D341Med (cell line): ENCODE results near the gene NLRP3.

Experiments used
- DNase-seq: peaks from one replicate; pipeline ENCODE4 v3.0.0; 2012; ENCODE audit warnings: low spot score

Gene NLRP3

DNA sequence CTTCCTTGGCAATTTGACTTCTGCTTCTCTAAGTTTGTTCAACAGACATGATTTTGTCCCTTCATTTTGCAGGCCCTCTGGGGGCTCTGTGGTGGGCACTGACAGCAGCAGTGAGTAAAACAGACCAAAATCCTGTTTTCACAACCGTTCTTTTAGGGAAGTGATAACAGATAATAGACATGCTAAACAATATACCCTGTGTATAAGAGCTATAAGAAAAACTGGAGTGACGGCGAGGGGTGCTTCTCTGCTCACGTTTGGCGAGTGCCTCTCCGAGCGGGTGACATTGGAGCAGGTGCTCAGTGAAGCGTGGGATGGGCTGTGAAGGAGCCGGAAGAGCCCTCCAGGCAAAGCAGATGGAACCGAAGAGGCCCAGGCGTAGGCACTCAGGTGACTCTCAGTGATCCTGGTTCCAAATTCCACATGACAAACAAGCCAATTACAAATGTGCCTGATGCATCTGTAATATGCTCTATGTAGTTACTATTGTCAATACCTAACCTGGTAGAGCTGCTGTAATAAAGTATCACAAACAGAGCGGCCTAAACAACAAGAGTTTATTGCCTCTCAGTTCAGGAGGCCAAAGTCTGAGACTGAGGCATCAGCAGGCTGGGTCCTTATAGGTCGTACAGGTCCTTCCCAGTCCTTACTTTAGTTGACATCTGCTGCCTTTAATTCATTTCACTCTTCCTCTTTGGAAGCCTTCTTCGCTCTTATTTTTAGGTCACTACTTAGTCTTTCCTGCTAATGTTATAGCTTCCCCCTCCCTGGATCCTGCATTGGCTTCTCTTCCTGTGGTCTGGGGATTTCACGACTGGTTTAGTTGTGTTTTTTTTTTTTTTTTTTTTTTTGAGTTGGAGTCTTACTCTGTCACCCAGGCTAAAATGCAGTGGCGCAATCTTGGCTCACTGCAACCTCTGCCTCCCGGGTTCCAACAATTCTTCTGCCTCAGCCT lies 21.9 kb downstream of the NLRP3 start:
- DNase-seq, result no peak

DNA sequence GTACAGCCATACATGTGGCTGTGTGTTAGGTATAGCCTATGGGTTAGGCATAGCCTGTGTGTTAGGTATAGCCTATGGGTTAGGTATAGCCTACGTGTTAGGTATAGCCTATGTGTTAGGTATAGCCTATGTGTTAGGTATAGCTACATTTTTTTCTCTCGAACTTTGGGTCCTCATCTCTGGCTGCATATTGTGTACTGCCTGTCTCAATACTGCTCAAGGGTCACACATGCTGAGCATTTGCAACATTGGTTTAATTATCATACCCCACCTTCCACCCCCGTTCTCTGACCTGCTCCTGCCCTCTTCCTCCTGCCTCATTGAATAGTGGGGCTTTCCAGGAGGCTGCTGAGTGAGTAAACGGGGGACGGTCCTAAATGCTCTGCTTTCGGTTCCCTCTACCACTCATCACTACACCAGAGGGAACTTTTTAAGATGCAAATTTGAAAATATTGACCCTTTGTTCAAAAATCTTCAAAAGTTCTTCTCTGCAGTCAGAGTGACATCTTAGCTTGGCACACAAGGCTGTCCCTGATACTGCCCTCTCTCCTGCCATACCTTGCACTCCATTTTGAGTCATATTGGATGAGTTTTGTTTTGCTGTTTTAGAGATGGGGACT lies 24.1 kb downstream of the NLRP3 start:
- no peak for DNase-seq

DNA sequence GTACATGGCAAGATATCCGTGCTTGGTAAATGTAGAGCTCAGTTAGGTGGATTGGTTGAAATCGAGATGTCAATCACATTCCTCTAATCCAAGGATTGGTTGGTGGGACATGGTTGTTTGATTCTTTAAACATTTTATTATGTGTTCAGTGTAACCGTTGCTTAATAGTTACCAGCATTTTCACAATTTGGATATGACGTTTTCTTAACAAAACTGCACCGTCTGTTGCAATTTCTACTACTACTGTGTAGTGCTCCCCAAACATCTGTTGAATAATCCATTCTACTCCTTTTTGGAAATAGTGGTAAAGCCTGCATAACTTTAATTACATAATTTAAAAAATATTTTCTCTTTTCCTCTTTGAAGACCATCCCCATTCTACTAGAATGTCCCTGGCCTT lies 25.6 kb downstream of the NLRP3 start:
- DNase-seq, result no peak

DNA sequence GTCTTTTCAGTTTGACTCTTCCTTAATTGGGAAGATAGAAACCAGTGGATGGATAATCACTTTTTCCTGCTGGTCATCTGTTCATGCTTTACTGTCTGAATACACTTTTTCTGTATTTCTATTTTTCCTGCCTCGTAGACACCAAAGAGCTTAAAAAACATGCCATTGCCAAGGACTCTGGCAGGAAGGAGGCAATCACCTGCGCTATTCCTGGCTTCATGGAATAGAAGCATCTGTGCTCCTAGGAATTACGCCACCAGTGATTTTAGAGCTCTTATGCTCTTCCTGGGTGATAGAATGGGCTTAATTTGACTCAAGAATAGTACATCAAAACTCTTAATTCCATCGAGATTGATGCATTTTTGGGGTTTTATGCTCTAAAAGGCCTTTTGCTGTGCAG lies 26.2 kb downstream of the NLRP3 start:
- DNase-seq, result no peak

DNA sequence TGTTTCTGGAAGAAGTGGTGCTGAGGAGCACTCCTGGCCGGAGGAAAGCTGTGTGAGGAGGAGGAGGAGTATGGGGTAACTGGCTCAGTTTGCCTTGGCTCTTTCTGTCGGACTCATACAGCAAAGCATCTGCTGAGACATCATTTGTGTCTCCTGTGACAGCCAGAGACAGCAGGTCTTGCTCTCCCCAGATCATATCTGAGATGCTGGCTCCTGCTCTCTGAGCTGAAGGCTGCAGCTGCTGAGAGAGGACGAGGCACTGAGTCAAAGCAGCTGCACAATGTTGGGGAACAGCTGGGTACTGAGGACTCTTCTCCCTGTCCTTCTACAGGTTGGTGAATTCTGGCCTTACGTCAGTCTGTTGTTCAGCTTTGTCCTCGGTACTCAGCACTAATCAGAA lies 27.7 kb downstream of the NLRP3 start:
- DNase-seq, result no peak

DNA sequence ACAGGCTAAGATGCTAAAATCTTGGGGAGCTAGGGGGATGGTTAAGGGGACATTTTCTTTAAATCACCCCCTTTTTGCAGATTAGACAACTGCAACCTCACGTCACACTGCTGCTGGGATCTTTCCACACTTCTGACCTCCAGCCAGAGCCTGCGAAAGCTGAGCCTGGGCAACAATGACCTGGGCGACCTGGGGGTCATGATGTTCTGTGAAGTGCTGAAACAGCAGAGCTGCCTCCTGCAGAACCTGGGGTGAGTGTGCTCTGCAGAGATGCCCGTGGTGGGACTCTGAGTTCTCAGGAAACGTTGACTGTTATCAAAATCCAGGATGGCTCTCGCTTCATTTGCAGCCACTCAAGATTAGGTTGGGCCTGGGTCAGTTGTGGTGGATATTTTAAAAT lies 28.6 kb downstream of the NLRP3 start:
- no peak for DNase-seq

DNA sequence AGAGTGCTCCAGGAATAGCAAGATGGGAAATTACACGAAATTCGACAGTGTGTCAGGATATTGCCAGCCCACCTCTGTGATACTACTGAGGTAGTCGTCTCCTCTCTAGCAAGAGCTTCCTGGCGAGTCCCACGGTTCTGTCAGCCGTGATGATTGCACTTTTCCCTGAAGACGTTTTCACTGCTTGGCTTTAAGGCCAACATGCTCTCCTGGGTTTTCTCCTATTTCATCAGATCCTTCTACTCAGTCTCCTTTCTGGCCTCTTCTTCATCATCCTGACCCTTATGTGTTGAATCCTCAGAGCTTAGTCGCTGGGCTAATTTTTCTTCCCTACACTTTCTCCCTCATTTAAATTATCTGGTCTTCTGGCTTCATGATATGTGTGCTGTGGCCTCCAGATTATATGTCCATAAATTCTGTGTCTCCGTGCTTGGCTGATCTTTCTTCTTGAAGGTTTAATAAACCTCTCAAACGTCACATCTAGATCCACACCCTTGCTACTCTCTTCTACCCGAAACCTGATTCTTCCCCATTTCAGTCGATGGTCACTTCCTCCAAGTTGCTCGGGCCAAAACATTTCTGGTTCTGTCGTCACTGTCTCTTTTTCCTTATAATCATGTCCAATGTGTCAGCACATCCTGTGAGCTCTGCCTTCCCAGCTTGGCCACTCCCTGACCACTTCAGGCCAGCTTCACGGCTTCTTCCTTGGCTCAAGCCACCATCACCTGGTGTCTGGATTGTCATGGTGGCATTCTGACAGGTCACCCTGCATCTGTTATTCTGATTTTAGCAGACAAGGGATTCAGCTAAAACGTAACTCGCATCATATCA lies 29.8 kb downstream of the NLRP3 start:
- no peak for DNase-seq

DNA sequence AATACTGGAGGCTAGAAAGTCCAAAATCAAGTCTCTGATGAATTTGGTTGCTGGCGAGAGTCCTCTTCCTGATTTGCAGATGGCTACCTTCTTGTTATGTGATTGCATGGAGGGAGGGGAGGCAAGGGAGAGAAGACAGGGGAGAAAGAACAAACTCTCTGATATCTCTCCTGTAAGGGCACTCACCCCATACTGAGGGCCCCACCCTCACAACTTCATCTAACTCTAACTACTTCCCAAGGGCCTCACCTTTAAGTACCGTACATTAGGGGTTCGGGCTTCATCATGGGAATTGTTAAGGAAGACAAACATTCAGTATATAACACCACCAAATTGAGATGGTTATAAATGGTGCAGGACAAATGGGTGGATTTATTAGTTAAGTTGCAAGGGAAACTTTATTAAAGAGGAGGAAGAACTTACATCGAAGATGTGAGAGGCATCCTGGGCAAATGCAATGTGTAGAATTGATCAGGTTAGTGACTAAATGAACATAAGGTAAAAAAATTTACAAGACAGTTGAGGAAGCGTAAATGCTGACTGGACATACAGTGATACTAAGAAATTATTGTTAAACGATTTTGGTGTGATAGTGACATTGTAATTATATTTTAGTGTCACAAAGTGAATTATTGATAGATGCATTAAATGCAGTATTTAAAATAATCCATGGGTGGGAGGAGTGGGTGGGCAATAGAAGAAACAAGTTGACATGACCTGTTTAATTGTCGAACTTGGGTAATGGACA lies 31.4 kb downstream of the NLRP3 start:
- no peak for DNase-seq

DNA sequence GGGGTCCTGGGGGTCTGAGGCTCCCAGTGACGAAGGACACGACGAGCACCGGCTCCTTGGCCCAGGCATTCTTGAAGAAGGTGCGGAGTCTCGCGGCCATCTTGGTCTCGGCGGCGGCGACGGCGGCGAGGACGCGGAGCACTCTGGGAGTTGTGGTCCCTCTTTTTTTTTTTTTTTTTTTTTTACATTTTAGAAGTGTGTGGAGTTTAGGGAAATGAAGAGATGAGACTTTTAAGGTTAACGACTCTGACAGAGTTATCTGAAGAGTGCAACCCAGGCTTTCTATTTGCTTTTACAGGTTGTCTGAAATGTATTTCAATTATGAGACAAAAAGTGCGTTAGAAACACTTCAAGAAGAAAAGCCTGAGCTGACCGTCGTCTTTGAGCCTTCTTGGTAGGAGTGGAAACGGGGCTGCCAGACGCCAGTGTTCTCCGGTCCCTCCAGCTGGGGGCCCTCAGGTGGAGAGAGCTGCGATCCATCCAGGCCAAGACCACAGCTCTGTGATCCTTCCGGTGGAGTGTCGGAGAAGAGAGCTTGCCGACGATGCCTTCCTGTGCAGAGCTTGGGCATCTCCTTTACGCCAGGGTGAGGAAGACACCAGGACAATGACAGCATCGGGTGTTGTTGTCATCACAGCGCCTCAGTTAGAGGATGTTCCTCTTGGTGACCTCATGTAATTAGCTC lies 32.3 kb downstream of the NLRP3 start:
- no peak for DNase-seq

DNA sequence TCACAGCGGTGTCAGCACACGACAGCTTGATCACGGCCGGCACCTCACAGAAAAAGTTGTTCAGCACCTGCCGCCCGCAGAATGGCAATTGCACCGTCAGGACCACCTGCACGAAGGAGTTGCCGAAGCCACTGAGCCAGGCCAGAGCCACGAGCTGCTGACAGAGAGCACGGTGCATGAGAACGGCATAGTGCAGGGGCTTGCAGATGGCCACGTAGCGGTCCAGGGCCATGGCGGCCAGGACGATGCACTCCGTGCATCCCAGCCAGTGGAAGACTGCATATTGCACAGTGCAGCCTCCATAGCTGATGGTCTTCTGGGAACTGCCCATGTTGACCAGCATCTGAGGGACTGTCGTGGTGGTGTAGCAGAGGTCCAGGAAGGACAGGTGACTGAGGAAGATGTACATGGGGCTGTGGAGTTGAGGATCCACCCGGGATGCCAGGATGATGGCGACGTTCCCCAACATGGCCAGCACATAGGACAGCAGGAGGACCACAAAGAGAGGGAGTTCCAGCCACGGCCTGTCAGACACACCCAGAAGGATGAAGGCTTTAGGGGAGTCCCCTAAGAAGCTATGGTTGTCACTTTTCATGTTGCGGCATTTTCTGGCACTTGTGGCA lies 35.5 kb downstream of the NLRP3 start:
- DNase-seq, result no peak

DNA sequence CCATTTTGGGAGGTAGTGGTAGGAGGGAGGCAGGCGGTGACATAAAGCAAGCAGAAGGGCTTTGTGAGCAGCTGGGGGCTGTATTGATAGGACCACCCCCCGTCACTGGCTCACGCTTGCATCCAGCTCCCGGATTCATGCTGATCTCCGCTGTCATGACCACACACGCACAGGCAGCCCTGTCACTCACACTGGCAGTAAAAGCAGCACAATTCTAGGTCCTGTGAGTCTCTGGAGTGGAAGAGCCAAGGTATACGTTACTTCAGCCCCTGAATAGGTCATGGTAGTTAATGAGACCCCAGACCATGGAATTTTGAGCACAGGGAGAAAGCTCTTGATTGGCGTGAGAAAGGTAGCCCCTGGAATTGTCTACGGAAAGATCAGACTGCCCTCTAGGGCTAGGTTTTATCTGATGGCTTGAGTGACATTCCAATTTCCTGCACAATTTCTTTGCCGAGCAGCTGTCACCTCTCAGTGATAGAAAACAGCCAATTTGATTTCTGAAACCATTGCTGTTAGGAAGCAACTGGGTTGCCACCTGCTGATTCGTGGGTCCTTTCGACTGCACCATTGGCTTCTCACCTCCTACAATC lies 36.6 kb downstream of the NLRP3 start:
- no peak for DNase-seq

DNA sequence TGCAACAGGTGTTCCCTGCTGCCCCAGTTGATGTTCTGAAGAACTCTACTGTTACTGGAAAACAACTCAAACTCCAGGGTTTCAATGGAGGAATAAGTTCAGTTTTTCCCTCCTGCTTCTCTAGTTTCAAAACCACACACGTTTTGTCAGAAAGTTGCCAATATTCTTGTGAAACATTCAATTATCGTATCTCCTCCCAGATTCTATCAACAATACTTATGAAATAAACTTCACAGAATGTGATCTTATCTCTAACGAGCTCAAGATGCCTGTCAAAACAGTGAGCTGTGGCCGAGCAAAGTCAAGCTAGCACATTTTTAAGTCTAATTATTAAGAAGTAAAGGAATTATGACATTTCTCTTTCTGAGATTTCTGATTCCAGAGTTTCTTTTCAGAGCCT lies 37.3 kb downstream of the NLRP3 start:
- no peak for DNase-seq

DNA sequence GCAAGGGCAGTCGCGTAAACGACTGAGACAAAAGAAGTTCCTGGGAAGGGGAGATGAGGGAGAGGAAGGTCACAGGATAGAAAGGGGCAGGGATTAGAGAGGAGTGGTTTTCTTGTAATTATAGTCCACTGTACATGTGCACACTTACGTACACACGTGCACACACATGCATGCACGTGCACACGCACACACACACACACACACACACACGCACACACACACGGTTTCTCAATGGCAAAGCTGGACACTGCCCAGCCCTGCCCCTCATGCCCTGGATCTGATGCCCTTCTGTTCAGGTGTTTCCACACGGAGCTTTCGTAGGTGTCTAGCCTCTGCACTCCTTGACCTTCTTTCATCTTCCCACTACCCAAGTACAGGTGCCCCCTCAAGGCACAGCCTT lies 38.0 kb downstream of the NLRP3 start:
- DNase-seq, result no peak

DNA sequence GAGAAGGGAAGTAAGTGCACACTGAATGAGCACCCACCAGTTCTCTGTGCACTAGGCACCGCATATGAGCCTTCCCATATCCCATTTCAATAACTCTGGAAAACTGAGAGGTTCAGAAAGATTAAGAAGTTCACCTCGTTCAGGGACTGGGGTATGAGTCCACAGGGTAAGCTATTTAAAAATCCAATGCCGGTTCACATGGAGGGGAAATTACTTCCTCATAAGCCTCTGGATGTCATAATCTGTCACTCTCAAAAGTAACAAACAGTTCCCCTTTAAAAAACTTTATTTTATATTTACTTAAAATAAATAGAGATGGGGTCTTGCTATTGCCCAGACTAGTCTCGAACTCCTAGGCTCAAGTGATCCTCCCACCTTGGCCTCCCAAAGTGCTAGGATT lies 40.0 kb downstream of the NLRP3 start:
- DNase-seq, result no peak

DNA sequence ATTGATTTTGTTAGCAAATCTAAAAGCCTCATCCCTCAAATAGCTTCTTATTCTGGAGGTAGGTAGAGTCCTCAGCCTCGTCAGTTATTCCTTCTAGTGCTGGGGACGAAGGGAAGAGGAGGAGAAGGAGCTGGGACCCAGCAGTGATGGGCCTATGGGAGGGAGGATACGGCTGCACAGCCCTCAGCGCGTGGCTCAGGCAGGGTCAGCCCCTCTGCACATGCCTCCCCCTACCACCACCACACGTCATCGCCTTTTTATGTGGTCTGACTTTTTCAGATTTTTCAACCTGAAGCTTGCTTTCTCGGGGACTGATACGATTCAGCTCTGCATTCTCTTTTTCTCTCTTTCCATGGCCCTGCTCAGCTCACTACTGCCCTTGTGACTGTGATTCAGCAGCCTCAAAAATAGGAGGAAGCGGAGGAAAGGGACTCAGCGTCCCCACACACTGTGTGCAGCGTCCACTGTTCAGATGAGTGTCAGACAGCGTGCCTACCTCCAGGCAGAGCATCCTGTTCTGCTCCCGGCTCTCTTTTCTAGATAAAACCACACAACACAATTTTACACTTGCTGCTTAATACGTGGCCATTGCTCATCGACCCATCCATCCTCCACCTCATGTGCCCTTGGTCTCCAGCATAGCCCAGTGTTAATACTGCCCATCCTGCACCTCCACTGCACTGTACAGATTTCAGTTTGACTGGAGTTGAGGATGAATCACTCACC lies 41.1 kb downstream of the NLRP3 start:
- no peak for DNase-seq

DNA sequence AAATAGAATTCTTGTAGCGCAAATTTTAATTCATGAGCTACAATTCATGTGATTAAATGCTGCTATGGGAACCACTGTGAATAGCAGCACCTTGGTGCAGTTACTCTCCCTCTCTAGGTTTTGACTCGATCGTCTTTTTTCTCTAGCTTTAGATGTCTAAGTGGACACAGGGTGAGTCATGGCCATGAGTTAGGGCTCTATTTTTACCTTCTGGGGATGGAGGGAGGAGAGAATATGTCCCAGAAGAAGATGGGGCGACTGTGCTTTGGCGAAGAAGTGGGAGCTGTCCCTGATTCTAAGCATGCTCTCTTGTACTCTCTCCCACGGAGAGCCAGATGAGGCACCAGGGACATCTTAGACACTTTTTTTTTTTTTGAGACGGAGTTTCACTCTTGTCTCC lies 43.5 kb downstream of the NLRP3 start:
- DNase-seq, result no peak

DNA sequence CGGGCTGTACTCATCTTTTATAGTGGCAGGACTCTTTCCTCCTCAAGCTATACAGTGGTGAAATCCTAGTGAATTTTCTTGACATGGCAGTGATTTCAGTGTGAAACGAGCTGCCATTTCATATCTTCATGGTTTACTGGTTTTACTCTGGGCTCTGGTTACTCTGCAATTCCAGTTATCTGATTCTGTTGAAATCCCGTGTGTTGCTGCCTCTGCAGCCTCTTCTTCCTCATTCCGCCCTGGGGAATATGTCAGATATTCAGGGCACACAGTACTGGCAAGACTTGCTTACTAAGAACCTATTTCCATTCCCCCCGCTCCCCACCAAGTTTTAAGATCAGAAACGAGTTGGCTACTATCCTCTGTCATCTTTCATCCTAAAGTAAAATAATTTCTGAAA lies 49.8 kb downstream of the NLRP3 start:
- DNase-seq, result no peak

DNA sequence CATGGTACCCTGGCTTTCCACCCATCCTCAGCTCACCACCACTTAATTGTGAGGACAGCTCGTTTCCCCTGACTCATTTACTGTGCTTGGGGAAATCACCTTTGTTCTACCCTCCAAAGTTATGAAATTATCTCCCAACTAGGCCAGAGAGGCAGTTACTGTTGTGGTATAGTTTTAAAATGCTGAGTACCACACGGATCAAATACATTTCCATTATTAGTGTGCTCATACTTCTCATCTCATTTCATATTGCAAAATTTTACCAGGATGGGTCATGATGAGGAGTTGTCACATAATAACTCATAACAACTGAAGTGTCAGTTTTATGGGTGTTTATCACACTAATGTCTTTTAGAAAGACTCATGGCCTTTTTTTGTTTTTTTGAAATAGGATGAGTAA lies 51.2 kb downstream of the NLRP3 start:
- DNase-seq, result no peak

DNA sequence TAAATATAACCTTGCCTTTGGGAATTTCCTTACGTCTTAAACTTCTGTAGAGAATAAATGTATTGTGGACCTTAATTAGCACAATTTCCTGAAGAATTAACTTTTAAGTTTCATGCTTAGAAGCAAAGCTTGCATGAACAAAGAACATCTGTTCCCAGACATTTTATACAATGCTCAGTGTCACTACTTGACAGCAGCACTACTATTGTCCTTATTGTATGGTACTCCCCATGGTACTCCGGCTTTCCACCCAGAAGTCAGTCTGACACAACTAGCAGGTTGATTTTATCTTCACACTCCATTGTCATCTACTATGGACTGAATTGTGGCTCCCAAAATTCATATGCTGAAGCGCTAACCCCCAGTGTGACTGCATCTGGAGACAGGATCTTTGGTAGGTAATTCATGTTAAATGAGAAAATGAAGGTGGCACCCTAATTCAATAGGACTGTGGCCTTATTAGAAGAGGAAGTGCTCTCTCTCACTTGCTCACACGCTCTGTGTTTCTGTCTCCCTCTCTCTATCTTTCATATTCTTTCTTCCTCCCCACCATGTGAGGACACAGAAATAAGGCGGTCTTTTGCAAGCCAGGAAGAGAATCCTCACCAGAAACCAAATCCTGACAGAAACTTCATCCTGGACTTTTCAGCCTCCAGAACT lies 52.6 kb downstream of the NLRP3 start:
- no peak for DNase-seq
